GM19438 (cell line): ENCODE measurements around the gene BPTF.
"Not testable (repeated sequence)": the region's sequence is repeated elsewhere in the genome, so short reads cannot be mapped to it uniquely, and the experiment has no call there.

ENCODE experiments used
- ATAC-seq: cut with Tn5 transposase; IDR thresholded peaks from one replicate; pipeline ENCODE4 v1.9.1; 2021; ENCODE audit warnings: low read depth; ENCODE audit not compliant: unreplicated experiment

BPTF gene

GRCh38 chr17:67867591-67867990 is 42.3 kb downstream of the BPTF start:
- no peak for ATAC-seq

DNA sequence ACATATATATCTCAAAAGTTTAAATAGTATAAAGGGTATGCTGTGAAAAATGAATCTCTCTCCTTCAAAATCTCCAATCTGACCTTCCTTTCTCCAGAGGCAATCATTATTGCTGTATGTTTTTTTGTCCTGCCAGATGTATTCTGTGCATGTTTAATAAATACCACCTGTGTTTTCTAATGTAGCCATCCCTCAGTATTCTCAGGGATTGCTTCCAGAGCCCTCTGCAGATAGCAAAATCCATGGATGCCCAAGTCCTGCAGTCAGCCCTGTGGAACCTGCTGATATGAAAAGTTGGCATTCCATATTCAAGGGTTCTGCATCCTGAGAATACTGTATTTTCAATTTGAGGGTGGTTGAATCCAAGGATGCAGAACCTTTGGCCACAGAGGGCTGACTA is 42.9 kb downstream of the BPTF start:
- no peak for ATAC-seq

DNA sequence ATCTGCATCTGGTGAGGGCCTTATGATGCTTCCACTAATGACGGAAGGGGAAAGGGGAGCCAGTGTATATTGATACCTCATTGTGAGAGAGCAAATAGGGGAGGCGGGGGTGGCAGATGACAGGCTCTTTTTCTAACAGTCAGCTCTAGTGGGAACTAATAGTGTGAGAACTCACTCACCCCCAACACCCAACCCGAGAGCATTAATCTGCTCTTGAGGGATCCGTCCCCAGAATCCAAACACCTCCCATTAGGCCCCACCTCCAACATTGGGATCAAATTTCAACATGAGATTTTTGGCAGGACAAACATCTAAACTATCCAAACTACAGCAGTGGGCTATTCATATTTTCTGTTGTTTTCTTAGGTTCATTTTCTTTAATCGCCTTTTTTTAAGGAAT is 54.4 kb downstream of the BPTF start:
- ATAC-seq, result no peak

- ATAC-seq, result no peak
Measured at GRCh38 chr17:67881083-67881482, 55.8 kb downstream of the BPTF start.

- ATAC-seq, result no peak
Measured at GRCh38 chr17:67884741-67885140, 59.4 kb downstream of the BPTF start.

DNA sequence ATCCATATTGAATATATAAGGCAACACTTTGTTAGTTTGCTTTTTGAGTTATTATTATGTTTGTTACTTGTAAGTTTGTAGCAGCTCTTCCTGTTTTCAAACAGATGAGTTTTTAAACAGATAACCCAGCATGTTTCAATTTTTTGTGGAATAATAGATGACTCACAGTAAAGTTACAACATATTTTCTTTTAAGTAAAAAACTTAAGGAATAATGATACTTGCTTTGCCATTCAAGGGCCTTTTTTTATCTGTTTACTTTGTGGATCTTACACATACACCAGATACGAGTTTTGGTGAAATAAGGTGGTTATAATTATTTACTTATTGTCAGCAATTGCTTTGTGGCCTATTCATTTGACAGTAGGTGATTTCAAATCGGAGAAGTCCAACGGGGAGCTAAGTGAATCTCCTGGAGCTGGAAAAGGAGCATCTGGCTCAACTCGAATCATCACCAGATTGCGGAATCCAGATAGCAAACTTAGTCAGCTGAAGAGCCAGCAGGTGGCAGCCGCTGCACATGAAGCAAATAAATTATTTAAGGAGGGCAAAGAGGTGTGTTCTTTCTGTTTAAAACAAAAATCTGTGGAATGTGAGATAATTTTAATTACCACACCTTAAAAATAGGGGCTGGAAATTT is 66.3 kb downstream of the BPTF start:
- ATAC-seq, result no peak

DNA sequence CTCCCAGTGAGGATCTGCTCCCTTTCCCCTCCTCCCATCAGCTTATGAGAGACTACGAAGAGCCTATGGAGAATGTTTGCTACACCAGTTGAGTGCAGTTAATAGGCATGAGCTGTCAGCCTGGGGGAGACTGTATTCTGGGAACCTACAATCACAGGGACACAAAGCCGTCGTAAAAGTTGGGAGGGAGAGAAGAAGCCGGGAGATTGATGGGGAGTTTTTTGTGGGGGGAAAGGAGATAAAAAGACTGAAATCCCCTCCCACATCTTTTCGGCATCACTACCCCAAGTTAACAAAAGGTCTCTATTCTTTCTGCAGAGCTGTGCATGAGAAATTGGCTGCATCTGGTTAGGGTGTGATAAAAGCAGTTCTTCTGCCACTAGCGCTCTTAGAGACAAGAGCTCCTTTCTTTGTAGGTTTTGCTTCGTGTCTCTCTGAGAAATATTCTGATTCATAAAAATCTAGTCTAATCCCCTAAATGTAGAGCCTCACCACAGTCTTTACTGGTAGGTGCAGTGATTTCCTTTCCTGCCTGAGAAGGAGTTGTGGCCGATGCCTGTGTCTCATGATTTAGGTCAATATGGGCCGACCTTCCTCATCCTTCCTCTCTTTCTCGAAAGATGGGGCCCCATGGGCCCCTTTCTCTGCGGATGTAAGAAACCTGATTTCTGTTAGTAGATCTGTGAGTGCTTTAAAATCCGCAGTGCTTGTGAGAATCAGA is 77.4 kb downstream of the BPTF start:
- ATAC-seq, result no peak

GRCh38 chr17:67905298-67905697 is 80.0 kb downstream of the BPTF start:
- not testable (repeated sequence) for ATAC-seq

DNA sequence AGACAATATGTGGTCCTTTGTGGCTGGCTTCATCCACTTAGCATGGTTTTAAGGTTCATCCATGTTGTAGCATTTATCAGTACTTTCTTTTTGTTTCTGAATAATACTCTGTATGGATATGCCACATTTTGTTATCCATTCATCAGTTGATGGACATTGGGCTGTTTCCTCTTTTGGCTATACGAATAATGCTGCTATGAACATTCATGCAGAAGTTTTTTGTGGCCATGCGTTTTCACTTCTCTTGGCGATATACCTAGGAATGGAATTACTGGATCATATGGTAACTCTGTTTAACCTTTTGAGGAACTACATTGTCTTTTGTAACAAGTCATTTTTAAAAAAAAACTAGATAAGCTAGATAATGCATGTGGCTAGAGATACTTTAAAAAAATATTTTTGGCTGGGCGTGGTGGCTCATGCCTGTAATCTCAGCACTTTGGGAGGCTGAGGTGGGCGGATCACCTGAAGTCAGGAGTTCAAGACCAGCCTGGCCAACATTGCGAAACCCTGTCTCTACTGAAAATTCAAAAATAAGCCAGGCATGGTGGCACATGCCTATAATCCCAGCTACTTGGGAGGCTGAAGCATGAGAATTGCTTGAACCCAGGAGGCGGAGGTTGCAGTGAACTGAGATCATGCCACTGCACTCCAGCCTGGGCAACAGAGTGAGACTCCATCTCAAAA is 85.0 kb downstream of the BPTF start:
- not testable (repeated sequence) for ATAC-seq

DNA sequence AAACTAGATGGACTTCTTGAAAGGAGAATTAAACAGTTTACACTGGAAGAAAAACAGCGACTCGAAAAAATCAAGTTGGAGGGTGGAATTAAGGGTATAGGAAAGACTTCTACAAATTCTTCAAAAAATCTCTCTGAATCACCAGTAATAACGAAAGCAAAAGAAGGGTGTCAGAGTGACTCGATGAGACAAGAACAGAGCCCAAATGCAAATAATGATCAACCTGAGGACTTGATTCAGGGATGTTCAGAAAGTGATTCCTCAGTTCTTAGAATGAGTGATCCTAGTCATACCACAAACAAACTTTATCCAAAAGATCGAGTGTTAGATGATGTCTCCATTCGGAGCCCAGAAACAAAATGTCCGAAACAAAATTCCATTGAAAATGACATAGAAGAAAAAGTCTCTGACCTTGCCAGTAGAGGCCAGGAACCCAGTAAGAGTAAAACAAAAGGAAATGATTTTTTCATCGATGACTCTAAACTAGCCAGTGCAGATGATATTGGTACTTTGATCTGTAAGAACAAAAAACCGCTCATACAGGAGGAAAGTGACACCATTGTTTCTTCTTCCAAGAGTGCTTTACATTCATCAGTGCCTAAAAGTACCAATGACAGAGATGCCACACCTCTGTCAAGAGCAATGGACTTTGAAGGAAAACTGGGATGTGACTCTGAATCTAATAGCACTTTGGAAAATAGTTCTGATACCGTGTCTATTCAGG is 85.9 kb downstream of the BPTF start:
- no peak for ATAC-seq

- no peak for ATAC-seq
Measured at GRCh38 chr17:67912088-67912487, 86.8 kb downstream of the BPTF start.

DNA sequence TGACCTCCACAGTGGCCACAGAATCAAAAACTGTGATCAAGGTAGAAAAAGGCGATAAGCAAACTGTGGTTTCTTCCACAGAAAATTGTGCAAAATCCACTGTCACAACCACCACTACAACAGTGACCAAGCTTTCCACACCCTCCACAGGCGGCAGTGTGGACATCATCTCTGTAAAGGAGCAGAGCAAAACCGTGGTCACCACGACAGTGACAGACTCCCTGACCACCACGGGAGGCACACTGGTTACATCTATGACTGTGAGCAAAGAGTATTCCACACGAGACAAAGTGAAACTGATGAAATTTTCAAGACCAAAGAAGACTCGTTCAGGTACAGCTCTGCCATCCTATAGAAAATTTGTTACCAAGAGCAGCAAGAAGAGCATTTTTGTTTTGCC is 87.4 kb downstream of the BPTF start:
- ATAC-seq, result no peak

- no peak for ATAC-seq
Measured at GRCh38 chr17:67920212-67920611, 94.9 kb downstream of the BPTF start.

DNA sequence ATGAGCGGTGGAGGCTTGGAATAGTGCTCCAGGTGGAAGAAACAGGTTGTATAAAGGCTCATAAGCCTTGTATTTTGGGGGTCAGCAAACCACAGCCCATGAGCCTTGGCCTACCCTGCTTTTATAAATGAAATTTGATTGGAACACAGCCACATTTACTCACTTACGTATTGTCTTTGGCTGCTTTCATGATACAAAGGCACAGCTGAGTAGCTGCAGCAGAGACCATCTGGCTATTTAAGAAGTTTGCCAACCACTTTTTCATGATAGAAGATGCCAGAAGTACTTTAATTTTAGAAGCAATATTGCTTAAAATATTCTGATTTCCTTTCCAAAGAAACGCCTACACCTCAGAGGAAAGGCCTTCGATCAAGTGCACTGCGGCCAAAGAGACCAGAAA is 97.2 kb downstream of the BPTF start:
- no peak for ATAC-seq

DNA sequence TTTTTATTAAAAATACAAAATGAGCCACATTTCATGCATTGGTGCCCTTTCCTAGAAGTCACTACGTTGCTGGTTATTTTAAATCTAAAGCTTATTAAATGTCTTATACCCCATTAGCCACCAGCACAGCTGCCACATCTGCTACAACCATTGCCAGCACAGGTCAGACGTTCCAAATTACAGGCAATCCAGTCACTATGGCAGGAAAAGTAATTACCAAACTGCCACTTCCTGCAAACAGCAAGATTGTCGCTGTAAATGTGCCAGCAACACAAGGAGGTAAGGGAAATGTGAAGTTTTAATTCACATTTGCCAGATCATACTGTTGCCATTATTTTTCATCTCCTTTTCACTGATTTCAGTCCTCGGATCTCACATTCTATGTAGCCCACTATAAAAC is 103.5 kb downstream of the BPTF start:
- ATAC-seq, result not testable (repeated sequence)

- no peak for ATAC-seq
Measured at GRCh38 chr17:67931227-67931626, 105.9 kb downstream of the BPTF start.

DNA sequence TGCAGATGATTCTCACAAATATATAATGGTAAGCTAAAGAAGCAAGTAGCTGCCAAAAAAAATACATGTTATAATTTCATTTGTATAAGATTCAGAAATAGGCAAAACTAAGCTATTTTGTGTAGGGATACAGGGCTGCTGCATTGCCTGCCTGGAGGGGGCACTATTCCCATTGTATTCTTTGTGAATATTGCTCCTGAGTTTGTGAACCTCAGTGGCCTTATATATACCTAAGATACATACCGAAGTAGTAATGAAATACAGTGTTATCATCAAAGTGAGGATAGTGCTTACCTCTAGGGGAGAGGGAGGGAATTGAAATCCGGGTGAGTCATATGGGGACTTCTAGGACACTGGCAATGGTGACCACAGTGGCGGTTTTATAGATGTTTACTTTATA is 117.5 kb downstream of the BPTF start:
- ATAC-seq, result no peak

DNA sequence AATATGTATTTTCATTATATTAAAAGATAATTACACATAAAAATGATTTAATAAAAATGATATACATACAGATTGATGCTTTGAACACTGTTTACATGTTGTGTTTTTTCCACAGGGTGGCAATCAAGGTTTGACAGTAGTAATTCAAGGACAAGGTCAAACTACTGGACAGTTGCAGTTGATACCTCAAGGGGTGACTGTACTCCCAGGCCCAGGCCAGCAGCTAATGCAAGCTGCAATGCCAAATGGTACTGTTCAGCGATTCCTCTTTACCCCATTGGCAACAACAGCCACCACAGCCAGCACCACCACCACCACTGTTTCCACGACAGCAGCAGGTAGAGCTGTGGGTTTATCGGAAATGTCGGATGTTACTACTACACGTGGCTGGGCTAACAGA is 118.7 kb downstream of the BPTF start:
- ATAC-seq, result no peak

DNA sequence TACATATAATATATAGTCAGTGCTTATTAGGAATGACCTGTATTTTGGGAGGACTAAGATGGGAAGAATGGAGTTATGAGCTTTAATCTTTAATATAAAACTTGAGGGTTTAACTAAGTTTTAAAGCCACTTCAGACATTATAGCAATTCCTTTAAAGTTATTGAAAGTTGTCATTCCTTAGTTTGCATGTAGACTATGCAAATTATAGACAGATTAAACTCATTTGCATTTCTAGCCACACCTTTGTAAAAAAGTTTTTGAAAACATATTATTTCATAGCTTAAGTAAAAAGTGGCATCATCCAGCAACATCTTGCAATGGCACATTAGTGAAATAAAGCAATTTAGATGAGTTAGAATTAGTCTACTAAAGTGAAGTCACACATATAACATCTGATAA is 121.2 kb downstream of the BPTF start:
- ATAC-seq, result no peak

- ATAC-seq, result no peak
Measured at GRCh38 chr17:67947325-67947813, 122.1 kb downstream of the BPTF start.

DNA sequence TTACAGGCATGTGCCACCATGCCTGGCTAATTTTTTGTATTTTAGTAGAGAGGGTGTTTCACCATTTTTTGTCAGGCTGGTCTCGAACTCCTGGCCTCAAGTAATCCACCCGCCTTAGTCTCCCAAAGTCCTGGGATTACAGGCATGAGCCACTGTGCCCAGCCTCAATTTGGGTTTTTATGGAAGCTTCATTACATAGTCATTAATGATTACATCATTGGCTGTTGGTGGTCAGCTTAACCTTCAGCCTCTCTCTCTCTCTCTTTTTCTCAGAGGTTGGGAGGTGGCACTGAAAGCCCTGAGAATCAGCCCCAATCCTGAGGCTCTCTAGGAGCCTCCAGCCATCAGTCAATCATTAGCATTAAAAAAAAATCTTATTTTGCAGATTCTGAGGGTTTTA is 125.6 kb downstream of the BPTF start:
- no peak for ATAC-seq
